Suprapubic skin (tissue), 4 donors: ENCODE measurements around the gene FAM187B. TPM values are rescaled to one million over a fixed set of nuclear protein-coding genes. Genes with fewer than 3 reads are reported as not detected.

Experiments used
- DNase-seq, 2 donors: peaks; one replicate each; pipeline ENCODE4 v3.0.0-alpha.2; 2019; ENCODE audit warnings: low spot score in 2 of 2
- H3K27ac ChIP-seq: fragments of 200-600 bp; sonication (generic); one replicate; pipeline ENCODE4 v1.5.1; 2019
- H3K27me3 ChIP-seq: fragments of 200-600 bp; sonication (generic); one replicate; pipeline ENCODE4 v1.5.1; 2019
- H3K36me3 ChIP-seq: fragments of 200-600 bp; sonication (generic); one replicate; pipeline ENCODE4 v1.5.1; 2019
- H3K4me1 ChIP-seq: fragments of 200-600 bp; sonication (generic); one replicate; pipeline ENCODE4 v1.5.1; 2019
- H3K4me3 ChIP-seq: fragments of 200-600 bp; sonication (generic); one replicate; pipeline ENCODE4 v1.5.1; 2019; ENCODE audit warnings: mild to moderate bottlenecking
- H3K9me3 ChIP-seq: fragments of 200-600 bp; sonication (generic); one replicate; pipeline ENCODE4 v1.5.1; 2019
- CTCF ChIP-seq, 2 donors: fragments of 200-600 bp in 1 of 2; fragments of 450-650 bp in 1 of 2; sonication (generic) in 1 of 2; IDR thresholded peaks; one replicate each; pipeline ENCODE4 v1.5.1; 2016 to 2019; ENCODE audit warnings: antibody characterized with exemption in 2 of 2, mild to moderate bottlenecking in 1 of 2, moderate library complexity in 1 of 2
- EP300 ChIP-seq: sonication (generic); formaldehyde crosslinking; IDR thresholded peaks from one replicate; pipeline ENCODE4 v1.6.1; 2017; ENCODE audit warnings: antibody characterized with exemption
- POLR2A ChIP-seq, 2 donors: fragments of 450-650 bp; IDR thresholded peaks; one replicate each; pipeline ENCODE4 v1.6.1; 2017; ENCODE audit warnings: antibody characterized with exemption in 2 of 2, mild to moderate bottlenecking in 2 of 2, moderate library complexity in 2 of 2
- POLR2AphosphoS5 ChIP-seq, 3 donors: sonication (generic); formaldehyde crosslinking; IDR thresholded peaks; one replicate each; pipeline ENCODE4 v1.6.1; 2017; ENCODE audit warnings: antibody characterized with exemption in 3 of 3
- WGBS: methylation state at CpG from one replicate; pipeline ENCODE4 v1.1.5; 2018; 5-methylcytosine and 5-hydroxymethylcytosine counted together
- total RNA-seq, 4 donors: library from RNA; depleted of rRNA; stranded (reverse); fragments of >200 nt; gene quantifications; one replicate each; pipeline ENCODE4 v1.1.0, GENCODE V29; 2016

FAM187B gene
- total RNA-seq, 4 donors from 2014 or later: not detected

DNA sequence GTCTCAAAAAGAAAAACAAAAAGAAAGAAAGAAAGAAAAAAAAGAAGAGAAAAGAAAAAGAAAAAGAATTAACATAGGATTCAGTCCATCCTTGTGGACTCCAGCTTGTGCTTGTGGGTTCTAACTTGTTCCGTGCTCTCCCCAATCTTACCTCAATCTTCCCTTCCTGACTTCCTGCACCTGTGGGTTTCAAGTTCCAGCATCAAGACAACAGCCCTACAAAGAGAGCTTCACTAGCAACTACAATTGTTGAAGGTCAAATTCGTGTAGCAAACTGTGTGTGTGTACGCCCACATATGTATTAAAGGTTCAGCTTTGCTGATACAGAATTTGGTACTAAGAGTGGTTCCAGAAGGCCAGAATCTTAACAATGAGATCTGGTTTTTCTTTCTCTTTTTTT, 48.7 kb downstream of the FAM187B start:
- H3K27ac ChIP-seq: no peak overlapping the region
- no peaks in the 10 kb centered on the region for H3K9me3 ChIP-seq
- H3K4me3 ChIP-seq: no peak overlapping the region
- TF ChIP-seq EP300 (no peak), CTCF (IDR thresholded peaks at IDR 0.05) (no peak), POLR2AphosphoS5 (IDR thresholded peaks at IDR 0.05) (no peak), POLR2A (IDR thresholded peaks at IDR 0.05) (no peak)
- peaks cover 5% of the 10 kb centered on the region for H3K4me1 ChIP-seq
- DNase-seq: no peak
- WGBS: 78% methylated on average over 3 of the region's 3 CpGs
- H3K27me3 ChIP-seq: no peaks in the 10 kb centered on the region
- H3K36me3 ChIP-seq: no peaks in the 10 kb centered on the region

DNA sequence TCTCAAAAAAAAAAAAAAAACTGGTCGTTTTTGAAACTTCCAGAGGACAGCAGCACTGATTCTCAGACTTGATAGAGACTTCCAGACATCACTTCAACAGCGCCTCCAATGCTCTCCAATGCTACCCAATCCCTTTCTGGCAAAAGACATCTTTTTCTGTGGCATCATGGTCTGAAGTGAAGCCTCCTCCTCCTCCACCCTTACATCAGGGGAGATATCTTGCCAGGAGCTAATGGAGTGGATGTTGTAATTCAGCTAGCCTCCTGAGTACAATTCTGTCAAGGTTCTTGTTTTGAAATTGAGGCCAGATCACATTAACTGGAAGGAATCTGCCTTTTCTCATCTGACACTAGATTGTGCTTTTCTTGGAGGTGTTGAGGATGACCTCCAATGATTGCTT, 49.8 kb downstream of the FAM187B start:
- no peak for DNase-seq
- TF ChIP-seq POLR2AphosphoS5 (IDR thresholded peaks at IDR 0.05): peak in 1 of 3 donors; percentile 13
- no peak for TF ChIP-seq POLR2A (IDR thresholded peaks at IDR 0.05)
- no peak for TF ChIP-seq CTCF (IDR thresholded peaks at IDR 0.05)
- H3K4me3 ChIP-seq: no peak overlapping the region
- H3K4me1 ChIP-seq: peaks cover 5% of the 10 kb centered on the region
- no peaks in the 10 kb centered on the region for H3K9me3 ChIP-seq
- H3K27ac ChIP-seq: no peak overlapping the region
- H3K36me3 ChIP-seq: no peaks in the 10 kb centered on the region
- WGBS: 48% methylated on average over 2 of the region's 2 CpGs
- no peaks in the 10 kb centered on the region for H3K27me3 ChIP-seq

DNA sequence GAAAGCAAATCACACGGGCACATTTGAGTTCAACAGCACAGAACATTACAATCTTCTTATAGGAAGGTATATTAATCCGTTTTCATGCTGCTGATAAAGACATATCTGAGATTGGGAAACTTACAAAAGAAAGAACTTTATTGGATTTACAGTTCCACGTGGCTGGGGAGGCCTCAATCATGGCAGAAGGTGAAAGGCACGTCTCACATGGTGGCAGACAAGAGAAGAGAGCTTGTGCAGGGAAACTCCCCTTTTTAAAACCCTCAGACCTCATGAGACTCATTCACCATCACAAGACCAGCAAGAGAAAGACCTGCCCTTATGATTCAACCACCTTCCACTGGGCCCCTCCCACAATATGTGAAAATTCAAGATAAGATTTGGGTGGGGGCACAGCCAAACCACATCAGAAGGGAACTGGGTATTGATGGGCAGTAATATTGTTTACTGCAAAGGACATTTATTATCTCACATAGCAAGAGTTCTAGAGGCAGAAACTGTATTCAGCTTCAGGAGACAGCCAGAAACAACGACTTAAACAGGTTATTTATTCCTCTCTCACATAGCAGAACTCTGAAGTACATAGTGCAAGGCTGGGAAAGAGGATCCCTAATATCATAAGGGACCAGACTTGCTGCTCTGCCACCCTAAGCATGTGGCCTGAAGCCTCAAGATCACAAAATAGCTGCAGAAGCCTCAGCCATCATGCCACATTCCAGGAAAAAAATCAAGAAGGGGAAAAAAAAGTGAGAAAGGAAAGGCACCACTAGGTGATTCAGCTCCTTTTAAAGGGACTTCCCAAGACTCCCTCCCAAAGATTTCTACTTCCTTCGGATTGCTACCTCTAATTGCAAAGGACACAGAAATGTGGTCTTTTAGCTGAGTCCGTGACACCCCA, 50.9 kb downstream of the FAM187B start:
- Histone ChIP-seq H3K27me3 (no peaks in the 10 kb centered on the region), H3K9me3 (no peaks in the 10 kb centered on the region), H3K4me3 (no peak overlapping the region), H3K4me1 (peaks cover 5% of the 10 kb centered on the region), H3K36me3 (no peaks in the 10 kb centered on the region), H3K27ac (no peak overlapping the region)
- TF ChIP-seq EP300: no peak
- no peak for TF ChIP-seq CTCF (IDR thresholded peaks at IDR 0.05)
- no peak for TF ChIP-seq POLR2AphosphoS5 (IDR thresholded peaks at IDR 0.05)
- TF ChIP-seq POLR2A (IDR thresholded peaks at IDR 0.05): no peak
- WGBS: 85% methylated on average over 7 of the region's 7 CpGs
- DNase-seq: no peak

- no peak for DNase-seq
- no peaks in the 10 kb centered on the region for H3K27me3 ChIP-seq
- TF ChIP-seq POLR2A (IDR thresholded peaks at IDR 0.05) (no peak), POLR2AphosphoS5 (IDR thresholded peaks at IDR 0.05) (no peak), CTCF (IDR thresholded peaks at IDR 0.05) (no peak), EP300 (no peak)
- no peak overlapping the region for H3K4me3 ChIP-seq
- H3K36me3 ChIP-seq: no peaks in the 10 kb centered on the region
- peaks cover 5% of the 10 kb centered on the region for H3K4me1 ChIP-seq
- H3K9me3 ChIP-seq: no peaks in the 10 kb centered on the region
- WGBS: 59% methylated on average over 3 of the region's 3 CpGs
- H3K27ac ChIP-seq: peak overlapping the region; percentile 47
These were observed 52.4 kb downstream of the FAM187B start for GRCh38 chr19:35176181-35176570.

Other genes starting within 250 kb of the FAM187B start
- gene GRAMD1A, start 228.4 kb downstream of the FAM187B start, total RNA-seq: 10 to 100 TPM; 16.3 to 38.7 (median 20.8) TPM
- 1 to 10 TPM; 1.4 to 4.3 (median 2.9) TPM for gene SCN1B, start 198.3 kb downstream of the FAM187B start, total RNA-seq
- gene HPN, start 187.0 kb downstream of the FAM187B start, total RNA-seq: 1 to 10 TPM in 1 of 4 donors, under 1 TPM in 2, not detected in 1; 0.26 to 1.7 (median 0.56) TPM
- 100 to 1,000 TPM; 383 to 765 (median 575) TPM for gene FXYD3, start 112.9 kb downstream of the FAM187B start, total RNA-seq
- 10 to 100 TPM in 1 of 4 donors, 1 to 10 TPM in 3; 4.3 to 11.8 (median 7.8) TPM for gene LGI4, start 93.7 kb downstream of the FAM187B start, total RNA-seq
- gene FXYD1, start 89.9 kb downstream of the FAM187B start, total RNA-seq: 10 to 100 TPM in 1 of 4 donors, 1 to 10 TPM in 3; 2.0 to 10.9 (median 6.7) TPM
- gene FXYD7, start 85.5 kb downstream of the FAM187B start, total RNA-seq: 1 to 10 TPM in 1 of 4 donors, not detected in 3; 2.2 TPM
- gene FXYD5, start 74.0 kb downstream of the FAM187B start, total RNA-seq: 10 to 100 TPM; 29.8 to 64.8 (median 37.7) TPM
- gene LSR, start 20.3 kb upstream of the FAM187B start, total RNA-seq: 100 to 1,000 TPM in 1 of 4 donors, 10 to 100 TPM in 3; 67.4 to 105 (median 80.8) TPM
- gene USF2, start 40.2 kb upstream of the FAM187B start, total RNA-seq: 100 to 1,000 TPM; 111 to 178 (median 122) TPM
- 1 to 10 TPM in 2 of 4 donors, not detected in 2; 1.4 to 1.5 TPM for gene HAMP, start 53.8 kb upstream of the FAM187B start, total RNA-seq
- not detected for gene MAG, start 63.4 kb upstream of the FAM187B start, total RNA-seq
- not detected for gene CD22, start 100.4 kb upstream of the FAM187B start, total RNA-seq
- gene FFAR1, start 119.2 kb upstream of the FAM187B start, total RNA-seq: not detected
- gene FFAR3, start 129.7 kb upstream of the FAM187B start, total RNA-seq: not detected
- gene GPR42, start 142.3 kb upstream of the FAM187B start, total RNA-seq: not detected
- gene FFAR2, start 219.5 kb upstream of the FAM187B start, total RNA-seq: under 1 TPM in 3 of 4 donors, not detected in 1; 0.29 to 0.64 (median 0.30) TPM